Measurements from ENCODE around the gene WDFY3.
A peak's percentile ranks its signal among the peaks of the same experiment; 100 is the strongest.

The WDFY3 gene

DNA sequence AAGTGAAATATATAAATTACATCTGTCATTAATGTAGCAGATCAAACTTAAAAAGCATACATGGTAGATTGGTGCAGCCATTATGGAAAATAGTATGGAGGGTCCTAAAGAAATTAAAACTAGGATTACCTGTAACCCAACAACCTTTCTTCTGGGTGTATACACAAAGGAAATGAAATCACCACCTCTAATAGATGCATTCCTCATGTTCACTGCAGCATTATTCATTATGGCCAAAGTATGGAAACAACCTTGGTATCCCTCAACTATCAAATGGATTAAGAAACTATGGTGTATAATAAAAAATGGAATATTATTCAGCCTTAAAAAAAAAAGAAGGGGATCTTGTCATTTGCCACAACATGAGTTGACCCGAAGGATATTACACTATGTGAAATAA lies 13.7 kb downstream of the WDFY3 start:
- TF ChIP-seq YY1 (IDR thresholded peaks at IDR 0.05; ENCODE audit: low read depth) = no peak
- TF ChIP-seq TEAD4 (IDR thresholded peaks at IDR 0.05) = 0 out of 2 replicates have a peak, but pooled peaks have one; percentile 44
- TF ChIP-seq EGR1 (IDR thresholded peaks at IDR 0.05) = no peak
- no peak for TF ChIP-seq ZBTB7A (IDR thresholded peaks at IDR 0.05; ENCODE audit: low read depth)
- TF ChIP-seq RAD21 (IDR thresholded peaks at IDR 0.05; ENCODE audit: low read depth) = no peak
- TF ChIP-seq EP300 (IDR thresholded peaks at IDR 0.05; ENCODE audit: borderline replicate concordance) = no peak
- TF ChIP-seq NFIC (IDR thresholded peaks at IDR 0.05) = no peak

DNA sequence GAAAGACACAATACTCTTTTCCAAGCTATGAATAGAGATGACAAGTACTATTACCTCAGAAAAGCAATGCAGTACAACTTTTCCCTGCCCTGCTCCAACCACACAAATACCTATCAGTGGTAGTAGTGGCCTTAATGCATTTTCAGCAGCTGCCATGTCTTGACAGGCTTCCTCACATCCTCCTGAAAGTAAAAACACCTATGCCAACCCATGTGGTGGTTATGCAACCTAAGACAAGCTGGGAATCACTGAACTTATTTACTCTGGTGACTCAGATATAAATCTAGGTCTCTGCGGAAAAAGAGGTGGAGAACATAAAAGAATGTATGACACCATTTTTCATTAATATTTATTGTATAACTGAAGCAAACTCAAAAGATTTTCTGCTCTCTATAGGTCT lies 14.5 kb downstream of the WDFY3 start:
- TF ChIP-seq USF1 (IDR thresholded peaks at IDR 0.05) = no peak
- TF ChIP-seq TEAD4 (IDR thresholded peaks at IDR 0.05) = no peak
- TF ChIP-seq CEBPB (IDR thresholded peaks at IDR 0.05) = peak; percentile 73

- TF ChIP-seq EP300 (IDR thresholded peaks at IDR 0.05; ENCODE audit: borderline replicate concordance) (no peak), RAD21 (IDR thresholded peaks at IDR 0.05; ENCODE audit: low read depth) (no peak)
Measured at GRCh38 chr4:84948056-84948455, 18.4 kb downstream of the WDFY3 start.

GRCh38 chr4:84944947-84945346 lies 21.5 kb downstream of the WDFY3 start:
- TF ChIP-seq TEAD4 (IDR thresholded peaks at IDR 0.05) (no peak), TAF1 (IDR thresholded peaks at IDR 0.05; ENCODE audit: low read depth) (no peak), MAX (IDR thresholded peaks at IDR 0.05) (no peak), NFIC (IDR thresholded peaks at IDR 0.05) (no peak), YY1 (IDR thresholded peaks at IDR 0.05; ENCODE audit: low read depth) (no peak), EGR1 (IDR thresholded peaks at IDR 0.05) (no peak), RAD21 (IDR thresholded peaks at IDR 0.05; ENCODE audit: low read depth) (no peak), FOXM1 (IDR thresholded peaks at IDR 0.05; ENCODE audit: borderline replicate concordance, low read depth) (no peak)

DNA sequence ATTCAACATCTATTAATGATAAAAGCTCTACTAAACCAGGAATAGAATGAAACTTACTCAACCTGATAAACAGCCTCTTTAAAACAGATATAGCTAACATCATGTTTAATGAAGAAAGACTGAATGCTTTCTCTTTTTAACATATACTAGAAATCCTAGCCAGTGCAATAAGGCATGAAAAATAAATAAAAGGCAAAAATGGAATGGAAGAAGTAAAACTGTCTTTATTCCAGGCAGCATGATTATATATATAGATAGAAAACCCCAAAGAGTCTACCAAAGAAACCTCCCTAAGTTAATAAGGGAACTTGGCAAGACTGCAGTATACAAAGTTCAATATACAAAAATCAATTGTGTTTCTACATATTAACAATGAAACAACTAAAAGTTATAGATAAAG lies 25.5 kb downstream of the WDFY3 start:
- TF ChIP-seq TEAD4 (IDR thresholded peaks at IDR 0.05) (no peak), MAX (IDR thresholded peaks at IDR 0.05) (no peak), CEBPB (IDR thresholded peaks at IDR 0.05) (no peak), TAF1 (IDR thresholded peaks at IDR 0.05; ENCODE audit: low read depth) (no peak), YY1 (IDR thresholded peaks at IDR 0.05; ENCODE audit: low read depth) (no peak), EGR1 (IDR thresholded peaks at IDR 0.05) (no peak), NFIC (IDR thresholded peaks at IDR 0.05) (no peak), USF1 (IDR thresholded peaks at IDR 0.05) (no peak), EP300 (IDR thresholded peaks at IDR 0.05; ENCODE audit: borderline replicate concordance) (no peak), CREB1 (IDR thresholded peaks at IDR 0.05; ENCODE audit: low read depth) (no peak), ZBTB7A (IDR thresholded peaks at IDR 0.05; ENCODE audit: low read depth) (no peak), TCF12 (IDR thresholded peaks at IDR 0.05; ENCODE audit: low read depth) (no peak), FOXM1 (IDR thresholded peaks at IDR 0.05; ENCODE audit: borderline replicate concordance, low read depth) (no peak), RAD21 (IDR thresholded peaks at IDR 0.05; ENCODE audit: low read depth) (no peak)
- TF ChIP-seq, protein P1, sequence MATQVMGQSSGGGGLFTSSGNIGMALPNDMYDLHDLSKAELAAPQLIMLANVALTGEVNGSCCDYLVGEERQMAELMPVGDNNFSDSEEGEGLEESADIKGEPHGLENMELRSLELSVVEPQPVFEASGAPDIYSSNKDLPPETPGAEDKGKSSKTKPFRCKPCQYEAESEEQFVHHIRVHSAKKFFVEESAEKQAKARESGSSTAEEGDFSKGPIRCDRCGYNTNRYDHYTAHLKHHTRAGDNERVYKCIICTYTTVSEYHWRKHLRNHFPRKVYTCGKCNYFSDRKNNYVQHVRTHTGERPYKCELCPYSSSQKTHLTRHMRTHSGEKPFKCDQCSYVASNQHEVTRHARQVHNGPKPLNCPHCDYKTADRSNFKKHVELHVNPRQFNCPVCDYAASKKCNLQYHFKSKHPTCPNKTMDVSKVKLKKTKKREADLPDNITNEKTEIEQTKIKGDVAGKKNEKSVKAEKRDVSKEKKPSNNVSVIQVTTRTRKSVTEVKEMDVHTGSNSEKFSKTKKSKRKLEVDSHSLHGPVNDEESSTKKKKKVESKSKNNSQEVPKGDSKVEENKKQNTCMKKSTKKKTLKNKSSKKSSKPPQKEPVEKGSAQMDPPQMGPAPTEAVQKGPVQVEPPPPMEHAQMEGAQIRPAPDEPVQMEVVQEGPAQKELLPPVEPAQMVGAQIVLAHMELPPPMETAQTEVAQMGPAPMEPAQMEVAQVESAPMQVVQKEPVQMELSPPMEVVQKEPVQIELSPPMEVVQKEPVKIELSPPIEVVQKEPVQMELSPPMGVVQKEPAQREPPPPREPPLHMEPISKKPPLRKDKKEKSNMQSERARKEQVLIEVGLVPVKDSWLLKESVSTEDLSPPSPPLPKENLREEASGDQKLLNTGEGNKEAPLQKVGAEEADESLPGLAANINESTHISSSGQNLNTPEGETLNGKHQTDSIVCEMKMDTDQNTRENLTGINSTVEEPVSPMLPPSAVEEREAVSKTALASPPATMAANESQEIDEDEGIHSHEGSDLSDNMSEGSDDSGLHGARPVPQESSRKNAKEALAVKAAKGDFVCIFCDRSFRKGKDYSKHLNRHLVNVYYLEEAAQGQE (IDR thresholded peaks at IDR 0.05; ENCODE audit: low read depth) = no peak

DNA sequence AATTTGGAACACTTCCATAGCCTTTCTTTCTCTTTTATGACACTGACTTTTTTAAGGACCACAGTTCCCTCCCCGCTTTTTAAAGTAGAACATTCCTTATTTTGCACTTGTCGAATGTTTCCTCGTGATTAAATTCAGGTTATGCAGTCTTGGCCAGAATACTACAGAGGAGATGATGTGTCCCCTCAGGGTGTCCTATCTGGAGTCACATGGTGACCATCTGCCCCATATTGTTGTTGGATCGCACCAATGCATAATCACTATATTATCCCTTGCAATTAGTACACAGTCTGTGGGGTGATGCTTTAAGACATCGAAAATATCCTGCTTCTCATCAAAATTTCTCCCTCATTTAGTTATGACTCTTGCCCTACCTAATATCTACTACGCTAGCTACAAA lies 27.4 kb downstream of the WDFY3 start:
- TF ChIP-seq EGR1 (IDR thresholded peaks at IDR 0.05) (no peak), CREB1 (IDR thresholded peaks at IDR 0.05; ENCODE audit: low read depth) (no peak), TCF12 (IDR thresholded peaks at IDR 0.05; ENCODE audit: low read depth) (no peak), USF1 (IDR thresholded peaks at IDR 0.05) (no peak), ZBTB7A (IDR thresholded peaks at IDR 0.05; ENCODE audit: low read depth) (no peak), MAX (IDR thresholded peaks at IDR 0.05) (no peak), TAF1 (IDR thresholded peaks at IDR 0.05; ENCODE audit: low read depth) (no peak), YY1 (IDR thresholded peaks at IDR 0.05; ENCODE audit: low read depth) (no peak), NFIC (IDR thresholded peaks at IDR 0.05) (no peak), CEBPB (IDR thresholded peaks at IDR 0.05) (no peak), FOXM1 (IDR thresholded peaks at IDR 0.05; ENCODE audit: borderline replicate concordance, low read depth) (no peak), RAD21 (IDR thresholded peaks at IDR 0.05; ENCODE audit: low read depth) (no peak), TEAD4 (IDR thresholded peaks at IDR 0.05) (no peak), EP300 (IDR thresholded peaks at IDR 0.05; ENCODE audit: borderline replicate concordance) (no peak)
- TF ChIP-seq, protein P1 (IDR thresholded peaks at IDR 0.05; ENCODE audit: low read depth) = no peak
